Nasal cavity respiratory epithelium epithelial cell of viscerocranial mucosa (primary cell): ENCODE measurements around the gene PRXL2C. TPM values are rescaled to one million over a fixed set of nuclear protein-coding genes. Genes with fewer than 3 reads are reported as not detected.

Source experiments
- total RNA-seq: library from RNA; depleted of rRNA; stranded (reverse); fragments of >200 nt; gene quantifications from 2 replicates; pipeline ENCODE4 v1.2.3, GENCODE V29; 2014

PRXL2C gene, protein sequence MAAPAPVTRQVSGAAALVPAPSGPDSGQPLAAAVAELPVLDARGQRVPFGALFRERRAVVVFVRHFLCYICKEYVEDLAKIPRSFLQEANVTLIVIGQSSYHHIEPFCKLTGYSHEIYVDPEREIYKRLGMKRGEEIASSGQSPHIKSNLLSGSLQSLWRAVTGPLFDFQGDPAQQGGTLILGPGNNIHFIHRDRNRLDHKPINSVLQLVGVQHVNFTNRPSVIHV
- 7.5 and 8.8 TPM in 2 replicates for total RNA-seq

DNA sequence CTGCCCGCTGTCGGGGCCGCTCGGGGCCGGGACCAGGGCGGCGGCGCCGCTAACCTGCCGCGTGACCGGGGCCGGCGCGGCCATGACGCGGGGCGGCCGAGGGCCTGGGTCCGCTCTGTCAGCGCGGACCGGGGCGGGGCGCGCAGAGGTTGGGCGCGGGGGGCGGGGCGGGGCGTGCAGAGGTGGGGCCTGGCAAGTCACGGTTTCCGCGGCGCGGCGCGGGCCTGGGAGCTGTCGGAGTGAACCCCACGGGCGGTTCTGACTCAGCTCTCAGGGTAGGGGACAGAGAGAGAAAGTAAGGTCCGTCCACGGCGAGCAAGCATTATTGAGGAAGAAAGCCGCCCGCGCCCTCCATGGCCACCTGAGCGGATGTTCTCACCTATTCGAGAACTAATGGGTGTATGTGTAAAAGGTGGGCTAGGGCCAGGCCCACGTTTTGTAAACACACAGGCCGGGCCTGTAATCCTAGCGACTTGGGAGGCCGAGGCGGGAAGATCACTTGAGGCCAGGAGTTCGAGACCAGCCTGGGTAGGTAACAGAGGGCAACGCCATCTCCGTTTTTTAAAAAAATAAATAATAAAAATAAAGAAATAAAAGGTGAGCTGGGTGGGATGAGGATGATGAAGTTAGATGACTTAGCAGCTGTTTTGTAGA, at the start of gene PRXL2C:
TSS of gene PRXL2C (minus strand) at position 120 of the 654 bp plus-strand sequence. CDS start at position 84, 36 bp downstream.

DNA sequence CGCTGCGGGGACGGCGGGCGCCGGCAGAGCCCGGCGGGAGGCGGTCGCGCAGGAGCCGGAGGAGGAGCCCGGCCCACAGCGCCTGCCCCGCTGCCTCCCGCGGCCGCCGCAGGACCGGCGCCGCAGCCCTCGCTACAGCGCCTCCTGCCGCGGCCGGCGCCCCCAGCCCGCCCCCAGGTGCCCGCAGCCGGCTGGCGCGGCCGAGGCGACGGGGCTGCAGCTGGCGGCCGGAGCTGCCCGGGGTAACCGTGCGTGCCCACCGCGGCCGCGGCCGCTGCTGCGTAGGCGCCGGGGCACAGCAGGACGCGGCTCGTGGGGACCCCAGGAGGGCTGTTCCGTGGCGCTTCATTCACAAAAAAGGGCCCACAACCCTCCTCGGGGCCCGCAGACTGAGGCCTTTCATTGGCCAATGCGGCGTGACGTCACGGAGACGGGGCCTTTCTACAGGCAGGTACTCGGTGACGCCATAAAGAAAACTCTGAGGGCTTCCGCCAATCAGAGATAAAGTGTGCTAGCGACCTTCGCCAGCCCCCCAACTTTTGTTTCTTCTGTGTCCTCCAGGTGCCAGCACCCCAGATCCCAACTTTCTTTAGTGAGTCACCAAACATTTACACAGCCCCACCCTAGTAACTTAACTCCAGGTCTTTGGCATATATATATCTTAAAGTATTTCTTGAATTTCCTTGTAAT, 35.5 kb downstream of the PRXL2C start, which contains the start of gene CDC14B:
TSS of gene CDC14B (minus strand) at position 353 of the 690 bp plus-strand sequence. CDS start 465 bp downstream, outside the sequence.

Other genes with a start within 250 kb of the PRXL2C start
- 0.14 and 0.34 TPM in 2 replicates for gene ZNF367, start 236.9 kb downstream of the PRXL2C start, total RNA-seq
- 5.1 and 6.2 TPM in 2 replicates for gene HABP4, start 205.1 kb downstream of the PRXL2C start, total RNA-seq
- 12.6 and 18.4 TPM in 2 replicates for gene CDC14B, start 35.5 kb downstream of the PRXL2C start, total RNA-seq
- gene ZNF510, start 122.8 kb upstream of the PRXL2C start, total RNA-seq: 6.5 and 12.7 TPM in 2 replicates
- 2.4 and 4.4 TPM in 2 replicates for gene ZNF782, start 199.2 kb upstream of the PRXL2C start, total RNA-seq